ENCODE data around the gene GABRA4. TPM values are rescaled to one million over a fixed set of nuclear protein-coding genes. Genes with fewer than 3 reads are reported as not detected.
A peak's percentile ranks its signal among the peaks of the same experiment; 100 is the strongest.

Gene GABRA4
- total RNA-seq, 1 donor from 2014 or later: 1.2 TPM

- no peak for DNase-seq (ENCODE audit: low spot score)
Measured at GRCh38 chr4:46931981-46932380, 61.4 kb downstream of the GABRA4 start.

DNA sequence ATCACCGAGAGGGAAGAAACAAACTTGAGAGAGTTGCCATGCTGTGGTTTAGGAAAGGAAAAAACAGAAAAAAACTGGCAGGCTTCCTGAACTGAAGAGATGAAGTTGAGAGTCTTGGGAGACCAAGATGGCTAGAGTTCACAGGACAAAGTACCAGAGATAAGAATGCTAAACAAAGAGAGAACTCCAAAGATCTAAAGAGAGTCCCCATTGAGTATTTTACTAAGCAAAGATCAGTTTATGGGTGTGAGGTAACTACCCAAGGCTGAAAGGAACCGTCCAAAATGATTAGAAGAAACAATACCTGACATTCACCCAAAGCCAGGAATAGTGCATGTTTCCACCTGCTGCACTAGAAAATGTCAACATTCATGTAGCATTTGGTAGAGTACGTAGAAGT is 62.5 kb downstream of the GABRA4 start:
- no peak for DNase-seq (ENCODE audit: low spot score)

GRCh38 chr4:46927201-46927600 is 66.2 kb downstream of the GABRA4 start:
- DNase-seq (ENCODE audit: low spot score): no peak

- DNase-seq (ENCODE audit: low spot score): no peak
Measured at GRCh38 chr4:46924789-46925529, 68.4 kb downstream of the GABRA4 start.

DNA sequence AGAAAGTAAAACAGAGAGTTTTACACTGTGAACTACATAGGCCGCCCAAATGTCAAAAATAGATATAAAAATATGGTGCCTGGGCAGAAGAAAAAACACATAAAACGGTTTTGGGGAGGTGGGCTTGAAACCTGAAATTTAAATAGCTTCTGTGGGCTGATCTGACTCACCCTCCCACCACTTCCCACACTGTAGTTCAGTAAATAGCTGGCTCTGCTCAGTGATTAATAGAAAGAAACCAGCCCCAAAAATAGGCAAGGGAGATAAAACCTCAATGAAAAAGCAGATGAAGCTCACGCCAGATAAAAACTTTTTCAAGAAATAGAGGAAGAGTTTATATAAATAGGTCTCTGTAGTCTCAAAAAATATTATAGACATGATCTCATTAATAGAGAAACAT is 71.2 kb downstream of the GABRA4 start:
- no peak for DNase-seq (ENCODE audit: low spot score)

- no peak for DNase-seq (ENCODE audit: low spot score)
Measured at GRCh38 chr4:46909078-46909477, 84.3 kb downstream of the GABRA4 start, which contains the start of gene COX7B2. TSS of gene COX7B2 (minus strand) at chr4:46909245. CDS start at chr4:46735192, 174,053 bp downstream.

DNA sequence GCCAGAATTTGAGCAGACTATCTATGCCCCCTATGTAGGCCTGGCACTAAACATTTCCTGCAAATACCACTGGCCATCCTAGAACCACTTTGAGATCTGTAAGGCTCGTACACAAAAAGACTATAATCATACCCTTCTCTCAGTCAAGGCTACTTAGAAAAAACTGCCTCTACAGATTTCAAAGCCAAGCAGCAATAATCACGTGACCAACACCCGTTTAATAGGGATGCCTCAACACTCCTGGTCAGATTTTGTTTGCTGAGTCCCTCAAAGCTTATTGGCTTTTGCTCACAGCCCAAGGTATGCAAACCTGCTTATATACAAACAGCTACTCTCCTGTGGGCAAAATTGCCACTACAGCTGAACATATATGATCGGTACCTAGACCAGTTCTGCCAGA is 85.2 kb downstream of the GABRA4 start:
- DNase-seq (ENCODE audit: low spot score): no peak

DNA sequence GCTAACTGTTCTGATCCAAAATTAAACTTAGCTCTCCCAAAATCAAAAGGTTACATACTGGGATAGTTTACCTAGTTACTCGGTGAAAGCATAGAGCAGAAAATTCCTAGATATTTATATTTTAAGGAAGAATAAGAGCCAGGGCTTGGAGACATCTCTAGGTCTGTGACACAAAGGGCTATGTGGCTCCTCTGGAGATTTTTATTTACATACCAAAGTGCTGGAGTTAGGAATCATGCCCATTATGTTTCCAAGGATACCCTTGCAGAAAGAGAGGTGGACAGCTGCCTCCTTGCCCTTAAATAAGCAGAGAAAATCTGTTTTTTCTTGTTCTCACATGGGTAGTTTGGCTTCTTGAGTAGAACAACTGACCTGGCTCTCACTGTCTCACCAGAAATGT is 93.3 kb downstream of the GABRA4 start:
- DNase-seq (ENCODE audit: low spot score): no peak

GRCh38 chr4:46894826-46895225 is 98.6 kb downstream of the GABRA4 start:
- no peak for DNase-seq (ENCODE audit: low spot score)

GRCh38 chr4:46890056-46890455 is 103.3 kb downstream of the GABRA4 start:
- no peak for DNase-seq (ENCODE audit: low spot score)

- peak; percentile 59 for DNase-seq (ENCODE audit: low spot score)
Measured at GRCh38 chr4:46889410-46889809, 104.0 kb downstream of the GABRA4 start.

GRCh38 chr4:46886711-46887110 is 106.7 kb downstream of the GABRA4 start:
- DNase-seq (ENCODE audit: low spot score): no peak

DNA sequence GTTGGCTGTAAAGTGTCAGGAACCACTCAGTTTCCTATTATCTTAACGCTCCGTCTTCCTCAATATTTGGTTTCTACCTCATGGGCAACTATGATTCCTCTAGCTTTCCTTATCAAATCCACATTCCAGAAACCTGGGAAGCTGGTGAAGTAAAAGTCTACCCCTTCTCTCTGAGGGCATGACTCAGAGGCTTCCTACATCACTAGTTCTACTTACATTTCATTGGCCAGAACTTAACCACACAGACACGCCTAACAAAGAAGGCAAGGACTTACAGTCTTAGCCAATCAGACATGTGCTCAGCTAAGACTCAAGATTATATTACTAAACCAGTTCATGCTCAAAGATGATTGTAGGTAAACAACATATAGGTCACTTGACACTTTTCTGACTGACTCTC is 114.7 kb downstream of the GABRA4 start:
- DNase-seq (ENCODE audit: low spot score): no peak

- DNase-seq (ENCODE audit: low spot score): no peak
Measured at GRCh38 chr4:46874811-46875210, 118.6 kb downstream of the GABRA4 start.

DNA sequence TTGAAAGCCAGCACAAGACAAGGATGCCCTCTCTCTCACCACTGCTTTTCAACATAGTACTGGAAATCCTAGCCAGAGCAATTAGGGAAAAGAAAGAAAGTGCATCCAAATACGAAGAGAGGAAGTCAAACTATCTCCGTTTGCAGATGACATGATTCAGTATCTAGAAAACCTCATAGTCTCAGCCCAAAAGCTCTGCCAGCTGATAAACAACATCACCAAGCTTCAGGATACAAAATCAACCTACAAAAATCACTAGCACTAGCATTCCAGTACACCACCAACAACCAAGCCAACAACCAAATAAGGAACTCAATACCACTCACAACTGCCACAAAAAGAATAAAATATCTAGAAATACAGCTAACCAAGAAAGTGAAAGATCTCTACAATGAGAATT is 123.0 kb downstream of the GABRA4 start:
- DNase-seq (ENCODE audit: low spot score): no peak

Other genes starting within 250 kb of the GABRA4 start
- gene COX7B2, start 84.3 kb downstream of the GABRA4 start, total RNA-seq: not detected
- gene GABRB1, start 38.0 kb upstream of the GABRA4 start, total RNA-seq: 0.55 TPM